DND-41 (cell line): ENCODE data around the gene EPPIN.
"Not testable (repeated sequence)": the region's sequence is repeated elsewhere in the genome, so short reads cannot be mapped to it uniquely, and the experiment has no call there.

Source experiments
- ATAC-seq: fragments of 200-7000 bp; cut with Tn5 transposase; 3 replicates; pipeline ENCODE4 v1.9.1; 2021; ENCODE audit warnings: low read depth; ENCODE audit not compliant: insufficient read depth
- DNase-seq: peaks from one replicate; pipeline ENCODE4 v3.0.0-alpha.2; 2020
- H2AFZ ChIP-seq: 2 replicates; pipeline ENCODE4 v1.6.0; 2012; ENCODE audit warnings: low read depth, low read length
- H3K27ac ChIP-seq: 2 replicates; pipeline ENCODE4 v1.5.1; 2012; ENCODE audit warnings: low read length, inconsistent platforms
- H3K27me3 ChIP-seq: fragments of 200-600 bp; sonication (generic); 2 replicates; pipeline ENCODE4 v1.6.0; 2012; ENCODE audit warnings: low read length, mild to moderate bottlenecking, inconsistent platforms; ENCODE audit not compliant: insufficient read depth, poor library complexity
- H3K36me3 ChIP-seq: 2 replicates; pipeline ENCODE4 v1.5.1; 2012; ENCODE audit warnings: low read length, inconsistent platforms; ENCODE audit not compliant: insufficient read depth
- H3K4me1 ChIP-seq: 2 replicates; pipeline ENCODE4 v1.5.1; 2012; ENCODE audit warnings: mild to moderate bottlenecking, low read length; ENCODE audit not compliant: insufficient read depth
- H3K4me2 ChIP-seq: 2 replicates; pipeline ENCODE4 v1.6.0; 2012; ENCODE audit warnings: mild to moderate bottlenecking, moderate library complexity, low read length, inconsistent platforms; ENCODE audit not compliant: insufficient read depth
- H3K4me3 ChIP-seq, 2 experiments: fragments of 200-600 bp in 1 of 2; shearing (Covaris generic) in 1 of 2; 2 replicates each; pipeline ENCODE4 v1.5.1; 2012 to 2016; ENCODE audit warnings: inconsistent platforms in 2 of 2, low read length in 2 of 2, mild to moderate bottlenecking in 2 of 2, low read depth in 1 of 2, moderate library complexity in 1 of 2
- H3K79me2 ChIP-seq: 2 replicates; pipeline ENCODE4 v1.6.0; 2012; ENCODE audit warnings: low read length, inconsistent platforms; ENCODE audit not compliant: insufficient read depth
- H3K9ac ChIP-seq: 2 replicates; pipeline ENCODE4 v1.6.0; 2012; ENCODE audit warnings: low read depth, mild to moderate bottlenecking, inconsistent platforms, low read length, moderate library complexity
- H3K9me3 ChIP-seq: 2 replicates; pipeline ENCODE4 v1.5.1; 2012; ENCODE audit warnings: low read length, moderate library complexity, mild to moderate bottlenecking, inconsistent platforms; ENCODE audit not compliant: insufficient read depth, severe bottlenecking
- H4K20me1 ChIP-seq: 2 replicates; pipeline ENCODE4 v1.6.0; 2012; ENCODE audit warnings: low read length; ENCODE audit not compliant: insufficient read depth
- EZH2 ChIP-seq: IDR thresholded peaks from 3 replicates; pipeline ENCODE4 v1.6.1; 2012; ENCODE audit warnings: borderline replicate concordance, low read depth, mild to moderate bottlenecking, moderate library complexity, low read length, inconsistent platforms; ENCODE audit not compliant: severe bottlenecking
- TF ChIP-seq, protein P1 (sequence below): IDR thresholded peaks from 2 replicates; pipeline ENCODE4 v1.5.1; 2012; ENCODE audit warnings: borderline replicate concordance, low read length, moderate library complexity, mild to moderate bottlenecking; ENCODE audit not compliant: poor library complexity, severe bottlenecking; ENCODE audit errors: extremely low read depth

Gene EPPIN

DNA sequence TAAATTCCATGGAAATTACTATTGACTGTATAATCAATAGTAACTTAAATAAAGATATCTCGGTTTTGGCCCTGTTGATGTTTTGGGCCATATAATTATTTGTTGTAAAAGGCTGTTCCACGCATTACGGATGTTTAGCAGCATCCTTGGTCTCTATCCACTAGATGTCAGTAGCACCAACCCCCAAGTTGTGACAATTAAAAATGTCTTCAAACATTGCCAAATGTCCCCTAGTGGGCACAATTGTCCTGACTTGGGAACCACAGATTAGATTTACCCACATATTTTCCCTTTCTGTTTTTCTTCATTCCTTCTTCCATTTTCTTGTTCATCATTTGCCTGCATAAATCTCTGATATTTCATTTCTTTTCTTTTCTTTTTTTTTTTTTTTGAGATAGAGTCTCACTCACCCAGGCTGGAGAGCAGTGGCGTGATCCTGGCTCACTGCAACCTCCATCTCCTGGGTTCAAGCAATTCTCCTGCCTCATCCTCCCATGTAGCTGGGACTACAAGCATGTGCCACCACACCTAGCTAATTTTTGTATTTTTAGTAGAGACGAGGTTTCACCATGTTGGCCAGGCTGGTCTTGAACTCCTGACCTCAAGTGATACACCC is 45.5 kb upstream of the EPPIN start:
- Histone ChIP-seq H3K79me2 (no peaks in the 10 kb centered on the region), H3K4me1 (no peaks in the 10 kb centered on the region), H3K27ac (no peak overlapping the region), H3K9ac (no peak overlapping the region), H4K20me1 (no peaks in the 10 kb centered on the region), H3K36me3 (no peaks in the 10 kb centered on the region), H2AFZ (no peak overlapping the region), H3K27me3 (no peaks in the 10 kb centered on the region), H3K9me3 (no peaks in the 10 kb centered on the region), H3K4me2 (no peak overlapping the region), H3K4me3 (no peak overlapping the region)
- ATAC-seq (peak; percentile 69), DNase-seq (peak; percentile 27)
- TF ChIP-seq, protein P1, sequence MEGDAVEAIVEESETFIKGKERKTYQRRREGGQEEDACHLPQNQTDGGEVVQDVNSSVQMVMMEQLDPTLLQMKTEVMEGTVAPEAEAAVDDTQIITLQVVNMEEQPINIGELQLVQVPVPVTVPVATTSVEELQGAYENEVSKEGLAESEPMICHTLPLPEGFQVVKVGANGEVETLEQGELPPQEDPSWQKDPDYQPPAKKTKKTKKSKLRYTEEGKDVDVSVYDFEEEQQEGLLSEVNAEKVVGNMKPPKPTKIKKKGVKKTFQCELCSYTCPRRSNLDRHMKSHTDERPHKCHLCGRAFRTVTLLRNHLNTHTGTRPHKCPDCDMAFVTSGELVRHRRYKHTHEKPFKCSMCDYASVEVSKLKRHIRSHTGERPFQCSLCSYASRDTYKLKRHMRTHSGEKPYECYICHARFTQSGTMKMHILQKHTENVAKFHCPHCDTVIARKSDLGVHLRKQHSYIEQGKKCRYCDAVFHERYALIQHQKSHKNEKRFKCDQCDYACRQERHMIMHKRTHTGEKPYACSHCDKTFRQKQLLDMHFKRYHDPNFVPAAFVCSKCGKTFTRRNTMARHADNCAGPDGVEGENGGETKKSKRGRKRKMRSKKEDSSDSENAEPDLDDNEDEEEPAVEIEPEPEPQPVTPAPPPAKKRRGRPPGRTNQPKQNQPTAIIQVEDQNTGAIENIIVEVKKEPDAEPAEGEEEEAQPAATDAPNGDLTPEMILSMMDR, result peak; percentile 77
- TF ChIP-seq EZH2, result no peak

DNA sequence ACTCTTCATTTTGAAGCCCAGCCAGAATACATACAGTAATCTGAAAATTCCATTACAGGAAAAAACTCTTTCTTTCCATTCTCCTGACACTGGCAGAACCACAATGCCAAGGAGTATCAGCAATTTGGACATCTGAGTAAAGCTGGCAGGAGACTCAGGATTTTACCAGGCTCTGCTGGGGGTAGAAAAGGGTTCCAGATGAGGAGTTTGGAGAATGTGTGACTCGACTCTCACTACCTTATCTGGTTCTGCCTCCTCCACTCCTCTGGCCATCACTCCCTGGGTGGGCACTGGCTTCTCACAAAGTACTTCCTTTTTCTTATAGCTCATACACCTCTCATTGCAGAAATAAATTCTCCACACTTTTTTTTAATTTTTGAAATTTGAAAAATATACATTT is 42.5 kb upstream of the EPPIN start:
- no peak for DNase-seq
- no peaks in the 10 kb centered on the region for H3K4me1 ChIP-seq
- TF ChIP-seq, protein P1, result no peak
- no peak for TF ChIP-seq EZH2

DNA sequence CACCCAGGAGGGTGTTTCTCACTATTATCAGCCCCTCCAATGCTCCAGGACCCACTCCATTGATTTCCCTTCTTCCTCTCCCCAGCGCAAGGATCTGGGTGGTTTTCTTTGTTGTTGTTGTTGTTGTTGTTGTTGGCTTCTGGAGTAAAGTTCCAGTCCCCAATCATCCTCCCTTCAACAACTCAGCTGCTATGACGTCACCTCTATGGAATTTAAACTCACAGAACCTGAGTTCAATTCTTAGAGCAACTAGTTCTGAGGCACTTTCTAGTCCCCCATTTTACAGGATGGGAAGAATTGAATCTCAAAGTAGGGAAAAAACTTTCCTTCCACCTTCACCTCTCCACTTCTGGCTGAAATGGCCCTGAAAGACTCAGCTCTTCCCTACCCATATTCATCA is 41.6 kb upstream of the EPPIN start:
- no peaks in the 10 kb centered on the region for H3K4me1 ChIP-seq
- no peaks in the 10 kb centered on the region for H3K79me2 ChIP-seq
- no peak overlapping the region for H3K9ac ChIP-seq
- H4K20me1 ChIP-seq, result no peaks in the 10 kb centered on the region
- no peaks in the 10 kb centered on the region for H3K27me3 ChIP-seq
- no peak overlapping the region for H3K4me2 ChIP-seq
- H3K9me3 ChIP-seq, result no peaks in the 10 kb centered on the region
- H3K36me3 ChIP-seq, result no peaks in the 10 kb centered on the region
- no peak for ATAC-seq
- no peak for TF ChIP-seq EZH2
- TF ChIP-seq, protein P1, result no peak
- DNase-seq, result no peak
- H3K4me3 ChIP-seq, result no peak overlapping the region
- no peak overlapping the region for H3K27ac ChIP-seq
- H2AFZ ChIP-seq, result no peak overlapping the region

More for the DNA sequence above, 42.5 kb upstream of the EPPIN start:
- ATAC-seq, result no peak
- no peak overlapping the region for H3K27ac ChIP-seq
- H2AFZ ChIP-seq, result no peak overlapping the region
- H3K9ac ChIP-seq, result no peak overlapping the region
- no peaks in the 10 kb centered on the region for H4K20me1 ChIP-seq
- no peaks in the 10 kb centered on the region for H3K9me3 ChIP-seq
- H3K36me3 ChIP-seq, result no peaks in the 10 kb centered on the region
- H3K4me2 ChIP-seq, result no peak overlapping the region
- no peaks in the 10 kb centered on the region for H3K27me3 ChIP-seq
- no peaks in the 10 kb centered on the region for H3K79me2 ChIP-seq
- H3K4me3 ChIP-seq, result no peak overlapping the region

DNA sequence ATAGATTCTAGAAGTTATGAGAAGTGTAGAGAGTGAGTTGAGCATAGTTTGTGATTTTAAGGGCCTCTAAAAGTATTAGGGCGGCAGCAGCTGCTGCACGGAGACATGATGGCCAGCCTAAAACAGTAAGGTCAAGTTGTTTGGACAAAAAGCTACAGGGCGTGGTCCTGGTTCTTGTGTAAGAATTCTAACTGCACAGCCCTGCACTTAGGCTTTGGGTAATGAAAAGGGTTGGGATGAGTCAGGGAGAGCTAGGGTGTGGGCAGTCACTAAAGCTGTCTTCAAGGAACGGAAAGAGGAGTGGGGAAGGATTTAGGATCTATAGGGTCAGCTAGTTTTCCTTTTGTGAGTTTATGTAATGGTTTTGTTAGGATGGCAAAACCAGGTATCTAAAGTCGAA is 38.8 kb upstream of the EPPIN start:
- not testable (repeated sequence) for H3K9me3 ChIP-seq, H2AFZ ChIP-seq, H3K4me3 ChIP-seq, H3K4me2 ChIP-seq, H3K4me1 ChIP-seq, H3K9ac ChIP-seq, ATAC-seq, H3K79me2 ChIP-seq, DNase-seq, H4K20me1 ChIP-seq, H3K27ac ChIP-seq, H3K36me3 ChIP-seq
- H3K27me3 ChIP-seq, result peaks cover 14% of the 10 kb centered on the region

DNA sequence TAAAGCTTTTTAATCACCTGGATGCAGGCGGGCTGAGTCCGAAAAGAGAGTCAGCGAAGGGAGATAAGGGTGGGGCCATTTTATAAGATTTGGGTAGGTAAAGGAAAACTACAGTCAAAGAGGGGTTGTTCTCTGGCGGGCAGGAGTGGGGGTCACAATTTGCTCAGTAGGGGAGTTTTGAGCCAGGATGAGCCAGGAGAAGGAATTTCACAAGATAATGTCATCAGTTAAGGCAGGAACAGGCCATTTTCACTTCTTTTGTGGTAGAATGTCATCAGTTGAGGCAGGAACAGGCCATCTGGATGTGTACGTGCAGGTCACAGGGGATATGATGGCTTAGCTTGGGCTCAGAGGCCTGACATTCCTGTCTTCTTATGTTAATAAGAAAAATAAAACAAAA is 37.1 kb upstream of the EPPIN start:
- not testable (repeated sequence) for H3K36me3 ChIP-seq, ATAC-seq

More for the DNA sequence above, 37.1 kb upstream of the EPPIN start:
- H3K27ac ChIP-seq, H3K4me1 ChIP-seq, H4K20me1 ChIP-seq, DNase-seq, H3K4me3 ChIP-seq, H3K9me3 ChIP-seq, H3K9ac ChIP-seq, H3K79me2 ChIP-seq, H2AFZ ChIP-seq, H3K4me2 ChIP-seq: not testable (repeated sequence)
- peaks cover 20% of the 10 kb centered on the region for H3K27me3 ChIP-seq
